Gastroesophageal sphincter (tissue), 3 donors: ENCODE measurements around the gene USP38.
"Not testable (repeated sequence)": the region's sequence is repeated elsewhere in the genome, so short reads cannot be mapped to it uniquely, and the experiment has no call there.

Experiments
- CTCF ChIP-seq, 4 experiments: fragments of 200-600 bp in 2 of 4; fragments of 450-650 bp in 2 of 4; sonication (generic) in 1 of 4; IDR thresholded peaks; one replicate each; pipeline ENCODE4 v1.5.1; 2017 to 2019; ENCODE audit warnings: antibody characterized with exemption in 4 of 4, mild to moderate bottlenecking in 2 of 4, moderate library complexity in 2 of 4
- EP300 ChIP-seq: sonication (generic); formaldehyde crosslinking; IDR thresholded peaks from one replicate; pipeline ENCODE4 v1.6.1; 2017; ENCODE audit warnings: antibody characterized with exemption, mild to moderate bottlenecking

GRCh38 chr4:143237195-143237594 lies 52.5 kb downstream of the USP38 start:
- TF ChIP-seq EP300; CTCF (IDR thresholded peaks at IDR 0.05): not testable (repeated sequence)
